NCI-H2107 treated with DMSO at 0.1 percent for 48 hours (cell line): Measurements from ENCODE around the gene HOXD9.

Experiments used
- DNase-seq: peaks from one replicate; lab custom pipeline; 2025; ENCODE audit not compliant: unreplicated experiment; lab: John Stamatoyannopoulos, UW

The HOXD9 gene

DNA sequence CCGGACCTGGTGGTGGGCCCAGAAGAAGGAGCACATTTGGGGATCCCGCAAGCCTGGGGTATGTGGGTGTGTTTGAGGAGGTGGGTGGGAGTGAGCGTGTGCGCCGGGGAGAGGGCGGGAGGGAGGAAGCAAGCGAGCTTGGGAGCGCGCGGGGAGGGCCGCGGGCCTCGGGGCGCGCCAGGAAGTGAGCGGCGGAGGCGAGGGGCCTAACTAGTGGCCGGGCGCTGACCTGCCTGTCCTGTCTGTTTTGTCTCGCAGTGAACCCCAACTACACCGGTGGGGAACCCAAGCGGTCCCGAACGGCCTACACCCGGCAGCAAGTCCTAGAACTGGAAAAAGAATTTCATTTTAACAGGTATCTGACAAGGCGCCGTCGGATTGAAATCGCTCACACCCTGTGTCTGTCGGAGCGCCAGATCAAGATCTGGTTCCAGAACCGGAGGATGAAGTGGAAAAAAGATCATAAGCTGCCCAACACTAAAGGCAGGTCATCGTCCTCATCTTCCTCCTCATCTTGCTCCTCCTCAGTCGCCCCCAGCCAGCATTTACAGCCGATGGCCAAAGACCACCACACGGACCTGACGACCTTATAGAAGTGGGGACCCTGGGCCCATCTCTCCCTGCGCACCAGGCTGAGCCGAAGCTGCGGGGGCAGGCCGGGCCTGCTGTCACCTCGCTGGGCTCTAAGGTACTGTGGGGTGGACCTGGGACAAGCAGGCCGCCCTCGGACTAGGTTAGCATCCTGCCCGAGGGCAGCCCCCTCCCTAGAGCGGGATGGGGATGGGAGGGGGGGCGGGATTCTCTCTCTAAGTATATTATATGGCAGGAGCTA lies 30.0 kb downstream of the HOXD9 start:
- no peak for DNase-seq

DNA sequence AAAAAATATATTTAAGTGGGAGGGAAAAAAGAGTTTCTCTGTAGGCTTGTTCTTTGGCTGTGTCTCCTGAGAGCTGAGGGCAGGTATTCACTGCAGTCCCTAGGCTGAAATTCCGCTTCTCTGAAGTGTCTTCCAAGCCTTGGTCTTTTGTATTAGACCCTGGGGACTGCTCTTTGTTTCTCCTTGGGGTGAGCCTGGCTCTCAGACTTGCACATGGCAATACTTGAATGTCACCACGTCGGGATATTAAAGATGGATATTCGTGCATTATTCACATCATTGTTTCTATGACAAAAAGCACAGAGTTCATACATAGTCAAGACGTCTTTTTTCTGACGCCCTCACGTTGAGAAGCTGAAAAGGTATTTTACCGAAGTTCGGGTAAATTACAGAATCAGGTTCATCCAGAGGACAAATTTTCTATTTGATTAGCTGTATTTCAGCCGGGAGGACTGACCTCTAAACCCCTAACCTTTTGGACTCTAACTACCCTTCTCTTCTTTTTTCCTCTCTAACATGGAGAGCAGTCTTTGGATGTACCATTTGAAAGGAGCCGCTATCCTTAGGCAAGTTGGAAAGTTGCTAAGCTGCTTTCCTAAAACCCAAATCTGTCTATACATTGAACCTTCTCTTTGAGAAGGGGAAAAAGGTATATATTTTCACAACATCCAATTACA lies 32.2 kb downstream of the HOXD9 start:
- no peak for DNase-seq

DNA sequence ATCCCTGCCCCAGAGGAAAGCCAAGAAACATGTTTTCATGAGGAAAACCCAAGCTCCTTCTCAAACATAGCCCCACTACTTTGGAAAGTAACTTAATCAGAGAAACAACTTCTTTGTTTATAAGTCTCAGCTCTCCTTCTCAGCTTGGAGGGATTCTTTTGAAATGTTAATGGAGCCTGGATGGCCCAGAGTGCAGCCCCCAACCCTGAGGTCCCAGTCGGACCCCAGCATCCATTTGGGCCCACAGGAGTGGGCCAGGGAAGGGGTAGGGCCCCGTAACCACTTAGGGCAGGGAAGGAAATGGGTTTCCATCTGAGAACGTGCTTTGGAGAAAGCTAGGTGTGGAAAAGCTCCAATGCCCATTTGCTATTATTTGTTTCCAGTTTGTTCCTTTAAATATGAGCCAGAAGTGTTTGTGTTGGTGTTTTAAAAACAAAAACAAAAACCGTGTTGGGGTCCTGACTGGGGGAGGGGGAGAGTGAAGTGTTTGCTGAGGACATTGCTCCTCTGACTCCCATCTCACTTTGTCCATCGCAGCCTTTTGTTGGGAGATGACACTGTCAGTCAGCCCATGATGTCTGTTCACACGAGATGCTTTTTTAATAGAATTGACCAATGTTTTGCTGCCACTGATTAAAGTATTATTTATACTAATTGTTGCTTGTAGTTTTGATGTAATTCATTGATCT lies 33.0 kb downstream of the HOXD9 start:
- DNase-seq: no peak

DNA sequence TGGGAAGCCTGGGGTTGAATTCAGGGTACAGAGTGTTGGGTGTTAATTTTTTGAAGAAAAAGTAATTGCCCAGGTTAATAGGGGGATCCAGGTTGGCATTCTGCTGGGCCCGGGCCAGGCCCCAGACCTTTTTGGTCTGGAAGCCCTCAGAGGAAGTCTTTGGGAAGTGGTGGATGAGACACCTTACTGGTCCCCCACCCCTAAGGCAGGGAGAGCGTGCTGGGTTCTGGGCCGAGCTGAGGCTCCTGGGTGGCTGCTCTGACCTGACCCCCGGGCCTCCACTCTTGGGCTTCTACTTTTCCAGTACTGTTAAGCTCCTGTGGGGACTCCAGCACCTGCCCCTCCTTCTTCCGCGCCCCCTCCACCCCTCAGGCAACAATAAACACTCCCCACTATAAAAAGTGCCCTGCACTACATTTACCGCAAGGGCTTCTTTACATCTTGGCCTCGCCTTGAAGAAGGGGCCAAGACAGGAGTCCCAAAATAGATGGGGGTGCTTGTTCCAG lies 33.8 kb downstream of the HOXD9 start:
- DNase-seq: no peak

DNA sequence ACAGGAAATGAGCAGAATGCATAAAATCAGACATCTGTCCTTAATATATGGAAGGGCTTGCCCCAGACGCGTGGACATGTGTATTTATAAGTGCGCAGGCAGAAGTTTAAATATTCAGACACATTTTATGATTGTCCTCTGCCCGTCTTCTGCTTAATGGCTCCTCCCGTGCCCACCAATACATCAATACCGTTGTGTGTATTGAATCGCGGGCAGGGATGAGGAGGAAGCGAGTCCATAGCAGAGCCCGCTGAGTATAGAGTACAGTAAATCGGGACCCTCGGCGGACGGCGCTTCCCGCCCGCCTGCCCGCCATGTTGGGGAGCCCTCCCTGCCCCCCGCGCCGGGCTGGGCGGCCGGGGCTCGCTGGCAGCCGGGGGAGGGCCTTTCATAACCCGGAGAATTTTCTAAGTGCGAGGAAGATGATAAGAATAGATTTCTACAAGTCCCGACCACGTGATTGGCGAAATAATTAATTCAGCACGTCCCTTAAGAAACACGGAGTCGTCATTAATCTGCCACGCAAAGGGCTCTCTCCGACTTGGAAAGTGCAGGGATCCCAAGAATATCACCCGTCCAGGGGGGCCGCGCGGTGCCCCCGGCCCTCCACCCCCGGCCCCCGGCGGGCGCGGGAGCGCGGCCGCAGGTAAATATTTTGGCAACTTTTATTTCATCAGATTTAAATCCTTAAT lies 34.4 kb downstream of the HOXD9 start, which contains the start of gene HOXD3:
TSS of gene HOXD3 (plus strand) at position 501 of the 692 bp plus-strand sequence. CDS start 11,808 bp downstream, outside the sequence.
- DNase-seq: no peak

DNA sequence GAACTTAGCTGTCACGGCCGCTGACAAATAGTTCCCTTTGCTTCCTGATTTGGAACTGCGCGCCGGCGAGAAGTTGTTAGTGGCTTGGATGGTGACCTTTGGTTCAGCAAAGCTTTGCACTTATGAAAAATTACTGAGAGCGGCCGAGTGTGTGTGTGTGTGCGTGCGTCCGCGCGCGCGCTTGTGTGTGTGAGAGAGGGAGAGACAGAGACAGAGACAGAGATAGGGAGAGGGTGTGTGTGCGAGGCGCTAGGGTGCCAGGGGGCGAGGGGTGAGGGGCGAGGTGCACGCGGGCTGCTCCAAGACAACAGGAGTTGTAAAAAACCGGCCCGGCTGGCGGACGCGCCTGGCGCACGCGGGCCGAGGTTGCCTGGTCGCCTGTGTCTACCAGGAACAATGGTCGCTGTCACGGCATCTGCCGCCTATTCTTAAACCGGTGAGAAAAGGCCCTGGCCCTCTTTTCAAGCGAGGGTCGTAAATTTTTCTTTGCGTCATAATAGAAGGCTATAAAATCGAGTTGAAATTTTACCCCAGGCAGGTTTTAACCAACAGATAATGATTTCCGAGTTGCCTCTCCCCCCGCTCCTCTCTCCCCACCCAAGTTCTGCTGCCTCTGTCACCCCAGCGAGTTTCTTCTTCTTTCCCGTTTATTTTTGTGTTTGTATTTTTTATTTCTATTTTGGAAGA lies 35.1 kb downstream of the HOXD9 start:
- DNase-seq: no peak

DNA sequence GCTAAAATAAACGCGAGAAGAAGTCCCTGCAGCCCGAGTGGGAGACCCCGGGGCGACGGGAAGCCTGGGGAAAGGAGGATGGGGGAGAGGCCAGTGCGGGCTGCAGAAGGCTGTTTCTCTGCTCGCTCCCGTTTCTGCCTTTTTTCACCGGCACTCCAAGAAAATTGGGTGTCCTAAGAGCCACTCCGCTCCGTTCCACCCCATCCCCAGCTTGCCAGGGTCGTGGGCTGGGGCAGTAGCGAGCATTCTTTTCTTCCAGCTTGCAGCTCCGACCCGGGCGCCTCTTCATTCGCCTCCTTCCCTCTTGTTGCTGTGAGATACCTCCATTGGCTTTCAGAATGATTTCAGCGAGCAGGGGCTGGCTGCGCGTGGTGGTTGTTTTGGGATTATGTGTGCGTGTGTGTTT lies 35.7 kb downstream of the HOXD9 start:
- DNase-seq: no peak

DNA sequence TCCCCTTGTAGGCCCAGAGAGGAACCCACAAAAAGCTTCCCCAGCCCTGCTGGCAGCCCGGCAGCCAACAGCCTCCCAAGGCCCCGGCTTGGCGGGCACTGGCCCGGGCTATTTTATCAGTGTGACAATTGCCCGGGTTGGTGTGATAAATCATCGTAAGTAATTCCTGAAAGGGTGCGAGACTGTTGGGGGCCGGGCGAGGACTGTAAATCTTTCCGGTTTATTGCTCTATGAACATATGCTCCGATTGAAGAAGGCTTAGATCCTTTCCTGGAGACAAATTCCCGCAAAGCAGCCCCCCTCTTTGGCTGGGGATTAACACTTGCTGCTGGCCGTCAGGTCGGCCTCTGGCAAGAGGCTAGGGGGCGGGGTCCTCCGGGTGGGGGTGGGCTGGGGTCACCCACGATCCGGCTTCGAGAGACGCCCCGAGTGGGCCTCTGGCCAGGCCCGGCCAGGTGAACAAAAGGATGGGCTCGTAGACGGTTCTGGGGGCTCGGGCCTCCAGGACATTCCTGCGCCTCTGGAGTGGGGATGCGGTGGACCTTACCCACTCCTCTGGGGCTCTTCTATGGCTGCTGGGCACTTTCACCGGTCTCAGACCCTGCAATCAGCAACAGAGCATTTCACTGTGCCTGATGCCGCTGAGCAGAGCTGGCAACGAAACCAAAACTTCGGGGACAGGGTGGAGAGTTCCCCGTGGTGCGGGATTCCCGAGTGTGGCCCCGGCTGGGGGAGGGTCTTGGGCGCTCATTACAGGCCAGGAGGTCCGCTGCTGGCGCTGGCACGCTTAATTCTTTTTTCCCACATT lies 36.5 kb downstream of the HOXD9 start:
- no peak for DNase-seq

DNA sequence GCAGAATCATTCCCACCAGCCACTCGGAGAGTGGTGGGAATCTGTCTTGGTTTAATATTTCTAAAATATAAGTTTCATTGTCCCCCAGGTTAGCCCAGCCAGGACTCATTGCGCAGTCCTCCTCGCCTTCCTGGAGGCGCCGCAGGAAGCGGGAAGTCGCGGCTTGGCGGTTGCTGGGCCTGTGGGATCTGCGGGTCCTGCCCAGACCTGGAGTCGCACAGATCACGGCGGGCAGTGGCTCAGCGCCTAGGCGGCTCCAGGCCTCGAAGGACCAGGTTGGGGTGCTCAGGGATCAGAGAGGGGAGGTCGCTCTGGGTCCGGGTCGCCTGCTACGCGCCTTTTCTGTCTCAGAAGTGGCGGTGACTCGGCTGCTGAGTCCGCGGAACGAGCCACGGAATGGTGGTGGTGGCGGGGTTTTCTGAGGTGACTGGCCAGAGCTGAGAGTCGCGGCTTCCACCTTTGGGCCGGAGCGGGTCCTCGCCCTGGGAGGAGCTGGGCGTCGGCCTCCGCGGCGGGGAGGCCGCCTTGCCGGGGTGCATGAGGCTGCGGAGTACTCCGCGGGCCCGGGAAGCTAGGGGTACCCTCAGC lies 37.2 kb downstream of the HOXD9 start:
- no peak for DNase-seq

DNA sequence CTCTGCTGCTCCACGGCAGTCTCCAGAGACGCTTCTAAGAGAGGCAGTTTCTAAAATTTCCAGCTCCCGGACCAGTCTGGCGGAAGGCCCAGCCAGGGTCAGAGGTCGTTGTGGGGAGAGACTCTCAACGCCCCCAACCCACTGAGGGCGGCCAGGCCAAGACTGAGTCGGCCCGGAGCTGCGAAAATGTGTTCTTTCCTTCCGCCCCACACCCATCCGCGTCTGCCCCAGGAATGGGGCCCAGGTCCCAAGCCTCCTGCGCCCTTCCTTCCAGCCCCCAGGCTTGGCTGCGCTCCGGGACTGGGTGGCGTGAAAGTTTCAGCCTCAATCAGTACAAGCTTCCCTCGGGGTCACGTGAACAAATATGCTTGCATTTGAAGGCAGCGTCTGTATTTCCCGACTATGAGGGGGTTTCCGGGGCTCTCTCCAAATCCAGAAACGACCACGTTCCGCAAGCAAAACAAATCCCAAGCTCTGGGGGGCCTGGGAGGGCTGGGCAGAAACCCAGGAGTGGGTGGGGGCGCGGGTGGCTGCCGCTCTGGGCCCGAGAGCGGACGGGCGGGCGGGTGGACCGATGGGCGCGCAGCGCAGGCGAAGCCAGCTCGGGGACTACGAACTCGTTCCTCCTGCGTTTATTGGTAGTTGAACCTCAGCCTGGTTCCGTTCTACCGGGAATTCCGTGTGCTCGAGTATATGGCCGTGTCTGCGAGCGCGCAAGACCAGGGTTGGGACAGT lies 37.9 kb downstream of the HOXD9 start:
- no peak for DNase-seq

DNA sequence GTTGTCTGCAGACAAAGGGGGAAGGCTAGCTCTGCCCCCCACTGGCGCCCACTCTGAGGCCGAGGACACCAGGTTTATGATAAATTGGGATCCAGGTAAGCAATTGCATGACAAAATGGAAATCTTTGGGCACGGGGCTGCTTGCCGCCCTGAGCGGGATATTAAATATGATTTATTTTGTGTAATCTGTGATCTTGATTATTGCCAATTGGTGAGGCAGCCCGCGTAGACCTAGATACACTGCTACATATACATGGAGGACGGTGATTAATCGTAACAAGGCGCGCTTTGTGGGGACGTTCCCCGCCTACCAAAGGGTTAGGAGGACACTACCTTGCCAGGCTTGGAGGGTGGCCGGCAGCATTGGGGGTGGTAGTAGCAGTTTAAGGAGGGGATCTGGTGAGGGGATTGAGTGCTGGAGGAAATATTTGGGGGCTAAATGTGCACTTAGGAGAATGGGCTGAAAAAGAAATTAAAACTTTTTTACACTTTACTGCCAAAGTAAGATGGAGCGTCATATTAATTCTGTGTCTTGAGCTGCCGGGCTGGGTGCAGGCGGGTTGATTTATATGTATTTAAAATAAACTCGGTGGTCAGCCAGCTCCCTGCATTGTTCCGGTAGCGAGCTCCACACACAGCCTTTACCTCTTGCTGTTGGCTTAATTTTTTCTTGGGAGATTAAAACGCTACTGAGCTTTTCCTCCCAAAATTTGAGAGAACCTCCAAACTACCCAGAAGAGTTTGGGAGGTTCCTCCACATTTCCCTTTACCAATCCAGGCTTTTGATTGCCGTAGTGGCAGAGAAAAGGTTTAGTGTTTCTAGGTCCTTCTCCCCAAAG lies 38.7 kb downstream of the HOXD9 start:
- DNase-seq: no peak

DNA sequence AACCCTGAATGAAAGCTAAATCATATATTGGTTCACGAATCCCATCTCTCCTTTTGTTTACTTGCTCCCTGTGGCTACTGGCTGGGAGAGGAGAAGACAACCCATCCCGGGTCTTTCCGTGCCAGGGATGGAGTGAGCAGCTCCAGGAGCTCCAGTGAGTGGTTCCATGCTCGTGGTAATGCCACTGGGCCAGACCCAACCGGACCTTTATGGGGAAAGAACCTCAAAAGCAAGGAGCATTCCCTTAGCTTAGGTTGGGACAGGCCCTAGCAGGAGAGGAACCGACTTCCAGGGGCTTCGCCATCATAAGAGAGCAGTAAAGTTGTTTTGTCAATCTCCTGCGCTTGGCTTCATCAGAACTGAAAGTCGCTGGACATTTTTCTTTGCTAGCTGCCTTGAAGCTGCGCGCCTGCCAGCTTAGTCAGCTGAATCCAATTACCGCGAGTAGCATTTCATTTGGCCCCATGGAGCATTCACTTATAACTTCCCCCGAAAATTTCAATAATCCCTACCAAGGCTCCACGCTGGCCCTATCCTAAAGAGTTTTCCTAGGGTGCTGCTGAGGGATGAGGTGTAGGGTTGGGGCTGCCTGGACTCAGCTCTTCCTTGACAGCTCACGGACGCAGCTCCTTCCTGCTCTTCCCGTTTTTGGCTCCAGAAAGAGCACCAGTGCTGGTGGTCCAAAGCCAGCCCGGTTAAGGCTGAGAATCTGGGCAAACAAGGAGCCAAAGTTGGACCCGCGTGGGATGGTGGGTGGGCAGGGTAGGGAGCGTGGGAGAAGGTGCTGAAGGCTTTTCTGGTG lies 39.5 kb downstream of the HOXD9 start:
- DNase-seq: no peak

DNA sequence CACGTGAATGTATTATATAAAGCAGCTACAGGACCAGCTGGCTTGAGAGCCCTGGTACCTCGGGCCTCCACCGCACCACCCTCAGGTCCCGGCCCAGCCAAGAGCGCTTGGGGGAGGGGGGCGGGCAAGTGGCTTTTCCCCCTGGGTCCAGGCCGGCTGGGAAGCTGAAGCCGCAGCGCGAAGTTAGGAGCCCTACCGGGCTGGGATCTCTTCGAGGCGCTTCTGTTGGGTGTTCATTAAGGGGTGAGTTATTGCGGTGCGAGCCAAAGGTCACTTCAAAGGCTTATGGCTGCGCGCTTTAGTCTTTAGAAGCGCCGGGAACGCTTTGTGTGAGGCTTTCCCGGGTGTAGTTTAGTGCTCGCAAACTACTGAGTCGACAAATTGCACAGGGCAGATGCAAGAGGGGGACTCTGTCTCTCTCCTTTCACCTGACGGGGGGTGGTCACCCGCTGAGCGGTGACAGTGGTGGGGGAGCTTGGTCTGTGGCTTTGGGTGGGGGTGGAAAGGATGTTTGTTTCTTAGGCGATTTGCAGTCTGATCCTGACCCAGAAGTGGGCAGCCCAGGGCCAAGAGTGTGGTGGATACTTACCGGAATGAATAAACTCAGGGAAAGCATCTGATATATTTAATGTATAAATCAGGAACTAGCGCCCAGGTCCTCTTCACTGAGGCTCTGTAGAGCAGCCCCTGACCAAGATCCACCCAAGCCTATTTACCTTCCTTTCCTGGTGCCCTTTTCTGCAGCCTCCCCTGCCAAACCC lies 40.6 kb downstream of the HOXD9 start:
- DNase-seq: no peak

DNA sequence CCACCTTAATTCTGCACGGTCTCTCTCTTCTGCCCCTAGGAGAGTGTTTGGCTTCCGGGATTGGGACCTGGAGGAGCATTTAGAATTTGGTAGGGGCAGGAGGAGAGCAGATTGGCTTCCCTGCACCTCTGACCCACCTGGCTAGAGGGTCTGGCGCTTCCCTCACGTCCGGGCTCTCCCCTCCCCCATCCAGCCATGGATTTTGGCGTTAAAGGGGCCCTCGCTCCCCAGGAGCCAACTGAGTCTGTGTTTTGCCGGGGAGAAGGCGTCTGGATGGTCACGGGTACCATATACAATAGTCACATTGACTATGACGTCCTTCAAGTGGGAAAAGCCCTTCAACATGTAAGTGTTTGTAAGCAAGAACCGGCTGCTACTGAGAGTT lies 41.1 kb downstream of the HOXD9 start:
- DNase-seq: no peak

DNA sequence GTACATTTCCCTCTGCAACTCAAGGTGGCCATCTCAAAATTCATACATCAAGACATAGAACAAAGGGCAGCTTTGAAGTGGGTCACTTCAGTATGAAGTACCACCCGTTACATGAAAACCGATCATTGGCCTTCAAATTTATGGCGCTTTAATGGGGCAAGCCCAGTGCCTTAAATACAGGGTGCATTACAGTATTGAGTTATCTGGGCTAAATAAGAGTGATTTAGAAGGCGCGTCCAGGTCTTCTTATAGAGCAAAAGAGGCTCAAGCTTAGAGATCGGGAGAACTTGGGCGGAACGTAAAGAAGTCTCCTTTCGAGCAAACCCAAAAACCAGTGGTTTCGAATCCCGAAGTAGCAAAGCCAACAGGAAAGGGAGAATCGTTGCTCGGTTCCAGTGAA lies 41.7 kb downstream of the HOXD9 start:
- DNase-seq: no peak
